ENCODE results near the gene PRR29. TPM values are rescaled to one million over a fixed set of nuclear protein-coding genes. Genes with fewer than 3 reads are reported as not detected.

Gene PRR29
- total and polyA plus RNA-seq, 2 donors (not counting 1 experiment from before 2014, with no cell fraction given) = 0.03 TPM; not detected in 1

DNA sequence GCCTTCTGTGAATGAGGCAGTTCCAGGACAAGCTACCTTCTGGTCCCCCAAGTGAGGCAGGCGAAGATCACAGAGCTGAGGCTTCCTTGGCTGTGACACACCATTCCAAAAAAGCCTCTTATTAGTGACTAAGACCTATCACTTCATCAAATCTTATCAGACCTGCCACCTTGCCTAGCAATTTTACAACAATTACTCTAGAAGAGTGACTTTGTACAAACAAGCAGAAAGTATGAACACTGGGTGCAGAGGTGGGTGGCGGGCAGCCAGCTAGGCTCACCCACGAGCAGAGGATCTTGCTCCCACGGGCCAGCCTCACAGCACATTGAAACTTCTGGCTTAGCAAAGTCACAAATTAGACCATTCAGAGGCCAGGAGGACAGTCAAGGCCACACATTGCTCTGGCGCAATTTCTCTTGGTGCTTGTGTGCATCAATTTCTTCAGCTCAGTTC lies 24.5 kb downstream of the PRR29 start:
- Histone ChIP-seq H3K79me2 (ENCODE audit: control insufficient read depth, insufficient read depth, low read length) (peaks cover 21% of the 10 kb centered on the region), H4K20me1 (ENCODE audit: control insufficient read depth, insufficient read depth, low read length, poor library complexity, severe bottlenecking) (no peaks in the 10 kb centered on the region), H3K4me2 (replicated peaks; ENCODE audit: low read depth, low read length, poor library complexity, severe bottlenecking) (no peak overlapping the region), H3K4me1 (ENCODE audit: control insufficient read depth in 2 of 2, insufficient read depth in 2 of 2, low read length in 2 of 2) (peaks cover 46 to 55% of the 10 kb centered on the region in 2 donors), H2AFZ (ENCODE audit: insufficient read depth, low read depth, low read length, poor library complexity, severe bottlenecking) (no peak overlapping the region), H3K9me3 (ENCODE audit: control extremely low read depth in 1 of 3, control insufficient read depth in 2 of 3, insufficient read depth in 1 of 3, low read length in 2 of 3) (no peaks in the 10 kb centered on the region), H3K27ac (ENCODE audit: low read length in 2 of 2) (peak overlapping the region; percentile 34 to 99), H3K9ac (ENCODE audit: low read length) (no peak overlapping the region), H3K4me3 (ENCODE audit: control extremely low read depth in 1 of 5, extremely low read depth in 1 of 5, insufficient read depth in 1 of 5, low read depth in 2 of 5, low read length in 4 of 5) (no peak overlapping the region), H3K36me3 (replicated peaks in 1 of 2; ENCODE audit: control extremely low read depth in 1 of 2, control insufficient read depth in 1 of 2, extremely low read depth in 1 of 2, insufficient read depth in 2 of 2, low read length in 1 of 2) (no peaks in the 10 kb centered on the region), H3K27me3 (replicated peaks in 1 of 4; ENCODE audit: control extremely low read depth in 1 of 4, control insufficient read depth in 3 of 4, insufficient read depth in 4 of 4, low read length in 3 of 4) (no peaks in the 10 kb centered on the region)
- Mint-ChIP-seq H3K4me3 (peak overlapping the region; percentile 21), H3K27me3 (no peaks in the 10 kb centered on the region), H3K27ac (peak overlapping the region; percentile 92), H3K9me3 (ENCODE audit: insufficient read depth) (no peaks in the 10 kb centered on the region), H3K4me1 (peaks cover 61% of the 10 kb centered on the region)
- TF ChIP-seq EZH2 (IDR thresholded peaks at IDR 0.05; ENCODE audit: borderline replicate concordance, insufficient read depth, low read depth, low read length, poor library complexity, severe bottlenecking) = no peak
- TF ChIP-seq, protein P1, sequence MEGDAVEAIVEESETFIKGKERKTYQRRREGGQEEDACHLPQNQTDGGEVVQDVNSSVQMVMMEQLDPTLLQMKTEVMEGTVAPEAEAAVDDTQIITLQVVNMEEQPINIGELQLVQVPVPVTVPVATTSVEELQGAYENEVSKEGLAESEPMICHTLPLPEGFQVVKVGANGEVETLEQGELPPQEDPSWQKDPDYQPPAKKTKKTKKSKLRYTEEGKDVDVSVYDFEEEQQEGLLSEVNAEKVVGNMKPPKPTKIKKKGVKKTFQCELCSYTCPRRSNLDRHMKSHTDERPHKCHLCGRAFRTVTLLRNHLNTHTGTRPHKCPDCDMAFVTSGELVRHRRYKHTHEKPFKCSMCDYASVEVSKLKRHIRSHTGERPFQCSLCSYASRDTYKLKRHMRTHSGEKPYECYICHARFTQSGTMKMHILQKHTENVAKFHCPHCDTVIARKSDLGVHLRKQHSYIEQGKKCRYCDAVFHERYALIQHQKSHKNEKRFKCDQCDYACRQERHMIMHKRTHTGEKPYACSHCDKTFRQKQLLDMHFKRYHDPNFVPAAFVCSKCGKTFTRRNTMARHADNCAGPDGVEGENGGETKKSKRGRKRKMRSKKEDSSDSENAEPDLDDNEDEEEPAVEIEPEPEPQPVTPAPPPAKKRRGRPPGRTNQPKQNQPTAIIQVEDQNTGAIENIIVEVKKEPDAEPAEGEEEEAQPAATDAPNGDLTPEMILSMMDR (IDR thresholded peaks at IDR 0.05) = no peak
- ATAC-seq (ENCODE audit: low read depth) (no peak), DNase-seq (no peak)
- POLR2A ChIA-PET = interaction anchor here (0.6 to 1.5 kb wide), 3 partner anchors 47 to 96 kb away, joined by 3 to 5 read pairs (median 4); no protein-coding TSS in a partner anchor
- CTCF ChIA-PET = interaction anchor here (0.7 to 13.0 kb wide), 12 partner anchors 9 to 119 kb away, joined by 3 to 214 read pairs (median 6); partner anchors contain the start of genes CSHL1 and GH1
- WGBS (ENCODE audit: insufficient coverage) = 66% methylated on average over 4 of the region's 5 CpGs
- intact Hi-C loops (cut with micrococcal nuclease) = loop anchor here (5.0 kb wide), 2 partner anchors 90 to 250 kb away; partner anchors contain the start of genes CCDC47, CD79B and DDX42

DNA sequence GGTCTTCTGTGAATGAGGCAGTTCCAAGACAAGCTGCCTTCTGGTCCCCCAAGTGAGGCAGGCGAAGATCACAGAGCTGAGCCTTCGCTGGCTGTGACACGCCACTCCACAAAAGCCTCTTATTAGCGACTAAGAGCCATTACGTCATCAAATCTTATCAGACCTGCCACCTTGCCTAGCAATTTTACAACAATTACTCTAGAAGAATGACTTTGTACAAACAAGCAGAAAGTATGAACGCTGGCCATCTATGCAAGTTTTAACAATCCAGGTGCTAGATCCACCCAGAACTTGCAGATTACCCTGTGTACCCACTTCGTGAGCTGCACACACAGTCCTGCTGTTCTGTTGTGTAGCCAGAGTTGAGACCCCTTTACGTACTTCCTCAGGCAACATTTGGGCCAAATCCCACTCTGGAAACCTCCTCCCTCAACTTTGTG lies 26.1 kb downstream of the PRR29 start:
- Mint-ChIP-seq H3K4me3 (no peak overlapping the region), H3K4me1 (peaks cover 50% of the 10 kb centered on the region), H3K27me3 (no peaks in the 10 kb centered on the region), H3K27ac (peak overlapping the region; percentile 57), H3K9me3 (ENCODE audit: insufficient read depth) (no peaks in the 10 kb centered on the region)
- H3K27ac ChIP-seq (ENCODE audit: low read length in 2 of 2) = peak overlapping the region in 1 of 2 donors; percentile 67
- no peak for DNase-seq
- no peak overlapping the region for H3K9ac ChIP-seq (ENCODE audit: low read length)
- no peak overlapping the region for H2AFZ ChIP-seq (ENCODE audit: insufficient read depth, low read depth, low read length, poor library complexity, severe bottlenecking)
- POLR2A ChIA-PET = interaction anchor here (1.8 to 1.9 kb wide), 2 partner anchors 73 to 105 kb away, joined by 6 to 7 read pairs; no protein-coding TSS in a partner anchor
- no peaks in the 10 kb centered on the region for H3K27me3 ChIP-seq (replicated peaks in 1 of 4; ENCODE audit: control extremely low read depth in 1 of 4, control insufficient read depth in 3 of 4, insufficient read depth in 4 of 4, low read length in 3 of 4)
- CTCF ChIA-PET = interaction anchor here (0.7 to 13.0 kb wide), 18 partner anchors 7 to 123 kb away, joined by 3 to 655 read pairs (median 44); partner anchors contain the start of genes CD79B, CSHL1, ERN1 and GH1
- no peak for ATAC-seq (ENCODE audit: low read depth)
- H4K20me1 ChIP-seq (ENCODE audit: control insufficient read depth, insufficient read depth, low read length, poor library complexity, severe bottlenecking) = no peaks in the 10 kb centered on the region
- WGBS (ENCODE audit: insufficient coverage) = 86% methylated on average over 8 of the region's 8 CpGs
- TF ChIP-seq EZH2 (IDR thresholded peaks at IDR 0.05; ENCODE audit: borderline replicate concordance, insufficient read depth, low read depth, low read length, poor library complexity, severe bottlenecking) = no peak
- TF ChIP-seq, protein P1 (IDR thresholded peaks at IDR 0.05) = no peak
- intact Hi-C loops (cut with micrococcal nuclease) = loop anchor here (5.0 kb wide), 2 partner anchors 92 to 252 kb away; partner anchors contain the start of genes CCDC47, CD79B and DDX42
- no peak overlapping the region for H3K4me2 ChIP-seq (replicated peaks; ENCODE audit: low read depth, low read length, poor library complexity, severe bottlenecking)
- H3K36me3 ChIP-seq (replicated peaks in 1 of 2; ENCODE audit: control extremely low read depth in 1 of 2, control insufficient read depth in 1 of 2, extremely low read depth in 1 of 2, insufficient read depth in 2 of 2, low read length in 1 of 2) = no peaks in the 10 kb centered on the region
- no peak overlapping the region for H3K4me3 ChIP-seq (ENCODE audit: control extremely low read depth in 1 of 5, extremely low read depth in 1 of 5, insufficient read depth in 1 of 5, low read depth in 2 of 5, low read length in 4 of 5)
- H3K9me3 ChIP-seq (ENCODE audit: control extremely low read depth in 1 of 3, control insufficient read depth in 2 of 3, insufficient read depth in 1 of 3, low read length in 2 of 3) = no peaks in the 10 kb centered on the region
- peaks cover 32 to 39% of the 10 kb centered on the region in 2 donors for H3K4me1 ChIP-seq (ENCODE audit: control insufficient read depth in 2 of 2, insufficient read depth in 2 of 2, low read length in 2 of 2)
- peaks cover 5% of the 10 kb centered on the region for H3K79me2 ChIP-seq (ENCODE audit: control insufficient read depth, insufficient read depth, low read length)
